HCT116 (cell line): ENCODE measurements around the gene CLASP1. TPM values are rescaled to one million over a fixed set of nuclear protein-coding genes. Genes with fewer than 3 reads are reported as not detected.

Experiments
- ATAC-seq: fragments of 200-7000 bp; cut with Tn5 transposase; 2 replicates; pipeline ENCODE4 v1.9.1; 2020; ENCODE audit warnings: mild to moderate bottlenecking, moderate library complexity
- BruUV-seq: library from RNA; stranded (reverse); fragments of 400-500 nt; replicated peaks from 2 replicates; lab custom pipeline; 2021; lab: Mats Ljungman, UMichigan
- CTCF ChIA-PET: fragments of 300-600 bp; sonication (Branson Sonifier 250); formaldehyde crosslinking; loops from one replicate; lab custom pipeline; 2021; ENCODE audit warnings: antibody characterized with exemption; lab: Charles Lee
- POLR2A ChIA-PET: fragments of 300-600, 350-600 bp; sonication (Branson Sonifier 250); formaldehyde crosslinking; loops from one replicate; lab custom pipeline; 2021; ENCODE audit warnings: antibody characterized with exemption; lab: Charles Lee
- RAD21 ChIA-PET, 2 experiments: fragments of 300-600 bp; sonication (Branson Sonifier 250); formaldehyde crosslinking; loops; one replicate each; lab custom pipeline; 2023; ENCODE audit warnings: low total read pairs in 2 of 2; ENCODE audit not compliant: uncharacterized antibody in 2 of 2, unreplicated experiment in 2 of 2, low non-redundant PET in 1 of 2; lab: Charles Lee
- DNase-seq: peaks from one replicate; pipeline ENCODE4 v3.0.0-alpha.2; 2010; ENCODE audit warnings: low read depth, low spot score
- H2AFZ ChIP-seq: fragments of 200-600 bp; shearing (Covaris generic), sonication (generic); 2 replicates; pipeline ENCODE4 v1.6.1; 2017; ENCODE audit warnings: low read depth, mixed run types, mixed read lengths, antibody characterized with exemption, low read length; ENCODE audit not compliant: poor library complexity, severe bottlenecking
- H3K27ac ChIP-seq: 2 replicates; pipeline ENCODE4 v1.5.1; 2012; ENCODE audit warnings: low read depth, low read length
- H3K27me3 ChIP-seq: fragments of 200-600 bp; sonication (generic); 2 replicates; pipeline ENCODE4 v1.6.1; 2016; ENCODE audit warnings: mixed run types, low read length, mixed read lengths; ENCODE audit not compliant: insufficient read depth
- H3K36me3 ChIP-seq, 2 experiments: fragments of 200-500 bp in 1 of 2; fragments of 200-600 bp in 1 of 2; sonication (Bioruptor generic) in 1 of 2; sonication (generic) in 1 of 2; 2 replicates each; pipeline versions ENCODE4 v1.5.1 to v1.6.1; 2014 to 2016; ENCODE audit warnings: low read length in 2 of 2, inconsistent platforms in 1 of 2, mixed read lengths in 1 of 2, mixed run types in 1 of 2; ENCODE audit not compliant: insufficient read depth in 2 of 2, control insufficient read depth in 1 of 2
- H3K4me1 ChIP-seq, 2 experiments: fragments of 200-600 bp in 1 of 2; sonication (generic) in 1 of 2; 2 replicates each; pipeline versions ENCODE4 v1.5.1 to v1.6.1; 2012 to 2017; ENCODE audit warnings: low read length in 2 of 2, inconsistent platforms in 1 of 2, mild to moderate bottlenecking in 1 of 2, mixed read lengths in 1 of 2, mixed run types in 1 of 2, moderate library complexity in 1 of 2; ENCODE audit not compliant: insufficient read depth in 2 of 2, control insufficient read depth in 1 of 2
- H3K4me2 ChIP-seq: fragments of 200-600 bp; sonication (generic); 2 replicates; pipeline ENCODE4 v1.6.1; 2017; ENCODE audit warnings: mixed run types, low read length, mixed read lengths
- H3K4me3 ChIP-seq, 2 experiments: fragments of 200-600 bp in 1 of 2; sonication (generic) in 1 of 2; replicated peaks in 1 of 2; 2 replicates each; pipeline ENCODE4 v1.5.1; 2011 to 2016; ENCODE audit warnings: low read length in 2 of 2, control low read depth in 1 of 2, low read depth in 1 of 2, mild to moderate bottlenecking in 1 of 2, mixed read lengths in 1 of 2, mixed run types in 1 of 2
- H3K79me2 ChIP-seq: fragments of 200-600 bp; sonication (generic); 2 replicates; pipeline ENCODE4 v1.6.1; 2017; ENCODE audit warnings: mild to moderate bottlenecking, mixed run types, low read length, moderate library complexity, mixed read lengths; ENCODE audit not compliant: insufficient read depth
- H3K9ac ChIP-seq: fragments of 200-600 bp; sonication (generic); 2 replicates; pipeline ENCODE4 v1.6.1; 2016; ENCODE audit warnings: low read length, mixed read lengths
- H3K9me2 ChIP-seq: fragments of 200-600 bp; sonication (generic), shearing (Covaris generic); 2 replicates; pipeline ENCODE4 v1.6.1; 2017; ENCODE audit warnings: mixed run types, mild to moderate bottlenecking, moderate library complexity; ENCODE audit not compliant: insufficient read depth
- H3K9me3 ChIP-seq, 2 experiments: fragments of 200-500 bp in 1 of 2; fragments of 200-600 bp in 1 of 2; sonication (Bioruptor generic) in 1 of 2; sonication (generic) in 1 of 2; 2 replicates each; pipeline ENCODE4 v1.6.1; 2014 to 2017; ENCODE audit warnings: low read length in 2 of 2, mixed read lengths in 2 of 2, inconsistent platforms in 1 of 2, low read depth in 1 of 2, mild to moderate bottlenecking in 1 of 2, mixed run types in 1 of 2, moderate library complexity in 1 of 2; ENCODE audit not compliant: control insufficient read depth in 1 of 2, insufficient read depth in 1 of 2
- H4K20me1 ChIP-seq: fragments of 200-600 bp; sonication (generic), shearing (Covaris generic); 2 replicates; pipeline ENCODE4 v1.6.1; 2017; ENCODE audit warnings: mixed run types, mild to moderate bottlenecking, moderate library complexity; ENCODE audit not compliant: insufficient read depth
- CEBPB ChIP-seq: IDR thresholded peaks from 2 replicates; pipeline ENCODE4 v1.6.1; 2012; ENCODE audit warnings: low read depth
- CTCF ChIP-seq, 3 experiments: fragments of 200-600 bp in 1 of 3; sonication (generic) in 1 of 3; IDR thresholded peaks in 2 of 3; conservative IDR thresholded peaks in 1 of 3; 2 replicates each; pipeline ENCODE4 v1.5.1; 2012 to 2017; ENCODE audit warnings: low read depth in 2 of 3, low read length in 2 of 3, antibody characterized with exemption in 1 of 3, borderline replicate concordance in 1 of 3, control low read depth in 1 of 3, mild to moderate bottlenecking in 1 of 3, mixed read lengths in 1 of 3, mixed run types in 1 of 3, moderate library complexity in 1 of 3; ENCODE audit not compliant: insufficient read depth in 1 of 3
- EGR1 ChIP-seq: IDR thresholded peaks from 2 replicates; pipeline ENCODE4 v1.6.1; 2012; ENCODE audit warnings: low read depth
- ELF1 ChIP-seq: IDR thresholded peaks from 2 replicates; pipeline ENCODE4 v1.6.1; 2012; ENCODE audit warnings: low read depth, borderline replicate concordance
- EZH2 ChIP-seq: fragments of 200-600 bp; sonication (generic); IDR thresholded peaks from 2 replicates; pipeline ENCODE4 v1.6.1; 2017; ENCODE audit warnings: antibody characterized with exemption, mixed run types
- EZH2phosphoT487 ChIP-seq: fragments of 200-600 bp; IDR thresholded peaks from 2 replicates; pipeline ENCODE4 v1.6.1; 2018; ENCODE audit warnings: antibody characterized with exemption, borderline replicate concordance
- JUND ChIP-seq: IDR thresholded peaks from 2 replicates; pipeline ENCODE4 v1.6.1; 2012
- POLR2AphosphoS5 ChIP-seq: IDR thresholded peaks from 2 replicates; pipeline ENCODE4 v1.6.1; 2011; ENCODE audit warnings: mild to moderate bottlenecking, low read depth, low read length, moderate library complexity
- SP1 ChIP-seq: IDR thresholded peaks from 2 replicates; pipeline ENCODE4 v1.6.1; 2012; ENCODE audit warnings: low read depth
- ZNF274 ChIP-seq: fragments of 200-500 bp; sonication (Bioruptor generic); IDR thresholded peaks from 2 replicates; pipeline ENCODE4 v1.6.1; 2014; ENCODE audit warnings: mild to moderate bottlenecking, low read depth, low read length, inconsistent platforms
- intact Hi-C: fragments of 100-400 bp; cut with micrococcal nuclease; formaldehyde crosslinking; loops from 2 replicates; pipeline ENCODE4 v1.10.0; 2022
- total RNA-seq: library from RNA; stranded (reverse); gene quantifications from one replicate; pipeline ENCODE4 v1.2.1, GENCODE V29; 2021; ENCODE audit not compliant: unreplicated experiment

CLASP1 gene
- total RNA-seq, 1 experiment from 2014 or later: 41.9 TPM

GRCh38 chr2:121539750-121540469, 109.4 kb downstream of the CLASP1 start:
- no peak for TF ChIP-seq SP1
- no peak for TF ChIP-seq EZH2phosphoT487
- no peak for TF ChIP-seq EZH2
- TF ChIP-seq CTCF (IDR thresholded peaks at IDR 0.05 in 2 of 3, conservative IDR thresholded peaks at IDR 0.05 in 1 of 3; ENCODE audit: borderline replicate concordance in 1 of 3, insufficient read depth in 1 of 3, low read depth in 2 of 3, low read length in 2 of 3): no peak
- TF ChIP-seq JUND: no peak
- TF ChIP-seq CEBPB: no peak
- TF ChIP-seq POLR2AphosphoS5: no peak
- no peak for TF ChIP-seq ELF1
- no peak for TF ChIP-seq EGR1
- TF ChIP-seq ZNF274: no peak
- Histone ChIP-seq H2AFZ (no peak overlapping the region), H3K36me3 (no peaks in the 10 kb centered on the region), H3K4me1 (no peaks in the 10 kb centered on the region), H3K9me3 (no peaks in the 10 kb centered on the region), H3K9me2 (no peaks in the 10 kb centered on the region), H3K79me2 (peaks cover 26% of the 10 kb centered on the region), H3K4me2 (no peak overlapping the region), H3K9ac (no peak overlapping the region), H3K4me3 (no peak overlapping the region), H4K20me1 (0 out of 2 replicates have a peak, but pooled peaks cover 3% of the 10 kb centered on the region), H3K27ac (no peak overlapping the region), H3K27me3 (no peaks in the 10 kb centered on the region)
- no TSS peak for BruUV-seq
- CTCF ChIA-PET: no interaction called here
- RAD21 ChIA-PET: no interaction called here
- POLR2A ChIA-PET: no interaction called here
- no peak for DNase-seq
- ATAC-seq: no peak
- intact Hi-C loops: no loop called here
